HG02798 (cell line): ENCODE data around the gene SPNS3.

ENCODE experiments used
- ATAC-seq: cut with Tn5 transposase; IDR thresholded peaks from one replicate; pipeline ENCODE4 v1.9.1; 2021; ENCODE audit warnings: mild to moderate bottlenecking; ENCODE audit not compliant: unreplicated experiment, poor library complexity

SPNS3 gene

DNA sequence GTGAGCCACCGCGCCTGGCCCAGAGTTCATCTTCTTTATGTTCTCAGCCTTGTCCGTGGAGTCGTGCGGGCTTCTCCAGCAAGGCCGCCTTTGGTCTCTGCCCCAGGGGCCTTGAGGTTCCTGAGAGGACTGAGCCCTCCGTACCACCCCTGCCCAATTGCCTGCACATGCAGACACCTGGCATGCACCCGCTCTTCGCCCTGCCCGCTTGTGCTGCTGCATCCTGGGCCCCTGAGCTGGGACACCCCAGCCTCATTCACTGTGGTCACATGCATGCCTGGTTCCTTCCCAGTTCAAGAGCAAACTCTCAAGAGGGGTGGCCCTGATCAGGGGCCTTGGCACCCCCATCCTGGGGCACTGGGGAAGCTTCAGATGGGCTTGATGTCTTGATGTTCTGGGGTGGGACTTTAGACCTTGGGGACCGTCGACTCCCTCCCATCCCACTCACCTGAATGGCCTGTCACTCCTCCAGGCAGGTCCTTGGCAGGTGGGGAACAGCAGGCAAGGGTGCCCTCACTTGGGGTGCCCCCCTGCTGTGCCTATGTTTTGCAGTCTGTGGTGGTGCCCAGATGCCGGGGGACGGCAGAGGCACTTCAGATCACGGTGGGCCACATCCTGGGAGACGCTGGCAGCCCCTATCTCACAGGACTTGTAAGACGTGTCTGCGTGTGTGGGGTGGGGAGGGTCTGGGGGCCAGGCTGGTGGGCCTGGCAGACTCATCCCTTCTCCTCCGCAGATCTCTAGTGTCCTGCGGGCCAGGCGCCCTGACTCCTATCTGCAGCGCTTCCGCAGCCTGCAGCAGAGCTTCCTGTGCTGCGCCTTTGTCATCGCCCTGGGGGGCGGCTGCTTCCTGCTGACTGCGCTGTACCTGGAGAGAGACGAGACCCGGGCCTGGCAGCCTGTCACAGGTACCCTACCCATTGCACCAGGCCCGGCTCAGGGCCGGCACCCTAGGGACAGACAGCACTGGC lies 52.2 kb downstream of the SPNS3 start:
- no peak for ATAC-seq

DNA sequence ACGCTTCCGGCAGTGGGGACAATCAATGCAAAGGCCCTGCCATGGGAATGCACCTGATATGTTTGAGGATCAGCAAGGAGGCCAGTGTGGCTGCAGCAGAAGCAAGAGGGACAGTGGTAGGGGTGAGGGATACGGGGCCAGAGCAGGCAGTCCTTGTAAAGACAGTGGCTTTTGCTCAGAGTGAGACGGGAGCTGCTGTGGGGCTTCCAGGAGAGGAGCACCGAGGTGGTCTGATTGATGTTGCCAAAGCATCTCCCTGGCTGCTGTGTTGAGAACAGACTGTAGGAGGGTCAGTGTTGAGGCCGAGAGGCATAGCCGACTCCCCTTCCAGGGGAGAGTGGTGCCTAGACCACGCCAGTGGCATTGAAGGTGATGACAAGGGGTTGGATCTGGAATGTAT lies 53.6 kb downstream of the SPNS3 start:
- ATAC-seq, result no peak

DNA sequence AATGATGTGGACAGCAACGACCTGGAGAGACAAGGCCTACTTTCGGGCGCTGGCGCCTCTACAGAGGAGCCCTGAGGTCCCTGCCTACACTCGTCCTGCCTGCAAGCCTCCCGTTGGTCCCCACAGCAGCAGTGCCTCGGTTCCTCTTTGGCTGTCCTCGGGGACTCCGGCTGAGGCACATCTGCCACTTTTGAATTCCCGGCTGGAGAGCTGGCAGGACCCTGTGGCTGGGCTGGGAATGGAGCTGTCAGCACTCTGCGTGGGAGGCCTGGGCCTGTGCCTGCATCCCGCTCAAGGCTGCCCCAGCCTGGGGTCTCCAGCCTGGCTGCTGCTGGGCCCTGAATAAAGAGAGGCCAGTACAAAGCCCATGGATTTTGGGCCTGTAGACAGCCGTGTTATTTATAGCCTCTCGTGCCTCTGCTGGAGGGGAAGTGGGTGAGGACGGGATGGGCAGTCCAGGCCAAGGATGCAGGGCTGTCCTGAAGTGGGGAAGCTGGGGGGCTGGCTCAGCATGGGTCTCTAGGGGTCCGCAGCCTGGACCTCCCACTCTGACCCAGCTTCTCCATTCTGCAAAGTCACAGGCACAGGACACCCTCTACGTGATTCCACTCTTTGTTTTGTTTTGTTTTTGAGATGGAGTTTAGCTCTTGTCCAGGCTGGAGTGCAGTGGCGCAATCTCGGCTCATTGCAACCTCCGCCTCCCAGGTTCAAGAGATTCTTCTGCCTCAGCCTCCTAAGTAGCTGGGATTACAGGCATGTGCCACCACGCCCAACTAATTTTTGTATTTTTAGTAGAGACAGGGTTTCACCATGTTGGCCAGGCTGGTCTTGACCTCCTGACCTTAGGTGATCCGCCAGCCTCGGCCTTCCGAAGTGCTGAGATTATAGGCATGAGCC lies 54.3 kb downstream of the SPNS3 start:
- ATAC-seq, result no peak

DNA sequence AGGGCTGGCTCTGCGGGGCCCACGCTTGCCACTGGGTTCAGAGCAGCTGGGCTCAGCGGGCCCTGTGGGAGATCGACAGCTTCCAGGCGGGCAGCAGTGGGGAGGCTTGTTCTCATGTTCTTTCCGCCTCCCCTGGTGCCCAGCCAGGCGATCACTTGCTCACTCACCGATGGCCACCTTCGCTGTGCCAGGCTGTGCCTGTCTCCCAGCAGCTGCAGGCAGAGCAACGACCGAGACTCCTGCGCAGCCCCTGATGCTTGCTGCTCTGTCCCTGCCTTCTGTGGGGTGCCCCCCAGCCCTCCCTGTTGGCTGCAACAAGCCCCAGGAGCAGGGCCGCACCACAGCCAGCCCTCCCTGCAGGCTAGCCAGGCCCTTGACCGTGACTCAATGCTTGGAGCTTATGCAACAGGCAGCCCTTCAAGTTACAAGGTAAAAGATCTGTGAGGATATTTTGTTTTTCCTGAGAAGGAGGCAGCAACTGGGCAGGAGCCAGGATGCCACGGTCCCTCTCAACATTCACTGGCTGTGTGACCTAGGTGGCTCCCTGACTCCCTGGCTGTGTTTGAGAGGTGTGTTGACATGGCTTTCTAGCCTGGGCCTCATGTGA lies 55.4 kb downstream of the SPNS3 start:
- no peak for ATAC-seq

DNA sequence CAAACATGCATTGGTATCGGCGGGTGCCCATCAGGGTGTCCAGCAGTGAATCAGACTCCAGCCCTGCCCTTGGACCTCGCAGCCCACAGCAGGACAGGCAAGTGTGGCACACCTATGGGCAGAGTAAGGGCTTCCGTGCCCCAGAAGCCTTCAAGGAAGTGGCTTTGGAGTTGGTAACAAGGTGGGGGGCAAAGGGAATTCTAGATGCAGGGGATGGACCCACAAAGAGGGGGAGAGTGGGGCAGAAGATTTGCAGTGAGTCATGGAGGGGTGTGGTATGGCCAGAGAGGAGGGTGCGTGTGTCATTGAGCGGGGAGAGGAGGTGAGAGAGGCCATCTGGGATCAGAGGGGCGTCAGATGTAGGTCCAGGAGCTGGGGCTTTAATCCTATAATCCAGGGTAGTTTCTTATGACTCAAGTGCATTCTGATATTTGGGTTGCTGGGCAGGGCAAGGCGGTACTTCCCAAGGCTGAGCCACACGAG lies 56.4 kb downstream of the SPNS3 start:
- ATAC-seq, result no peak

DNA sequence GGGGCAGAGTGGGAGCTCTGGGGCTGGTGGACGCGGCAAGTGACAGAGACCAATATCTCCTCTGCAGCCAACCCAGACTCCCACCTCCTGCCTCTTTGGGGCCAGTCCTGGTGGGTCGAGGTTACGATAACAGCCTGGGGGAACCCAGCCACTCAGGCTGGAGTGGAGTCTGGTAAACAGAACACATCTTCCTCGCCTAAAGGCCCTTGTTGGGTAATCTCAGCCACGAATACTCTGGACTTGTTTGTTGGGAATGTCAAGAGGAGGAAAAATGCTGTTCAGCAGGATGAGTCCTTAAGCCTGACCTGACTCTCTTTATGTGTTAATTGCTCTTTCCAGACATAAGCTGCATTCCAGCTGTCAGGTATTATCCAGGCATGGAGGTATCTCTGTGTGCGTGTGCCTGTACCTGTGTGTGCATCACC lies 56.9 kb downstream of the SPNS3 start:
- no peak for ATAC-seq

DNA sequence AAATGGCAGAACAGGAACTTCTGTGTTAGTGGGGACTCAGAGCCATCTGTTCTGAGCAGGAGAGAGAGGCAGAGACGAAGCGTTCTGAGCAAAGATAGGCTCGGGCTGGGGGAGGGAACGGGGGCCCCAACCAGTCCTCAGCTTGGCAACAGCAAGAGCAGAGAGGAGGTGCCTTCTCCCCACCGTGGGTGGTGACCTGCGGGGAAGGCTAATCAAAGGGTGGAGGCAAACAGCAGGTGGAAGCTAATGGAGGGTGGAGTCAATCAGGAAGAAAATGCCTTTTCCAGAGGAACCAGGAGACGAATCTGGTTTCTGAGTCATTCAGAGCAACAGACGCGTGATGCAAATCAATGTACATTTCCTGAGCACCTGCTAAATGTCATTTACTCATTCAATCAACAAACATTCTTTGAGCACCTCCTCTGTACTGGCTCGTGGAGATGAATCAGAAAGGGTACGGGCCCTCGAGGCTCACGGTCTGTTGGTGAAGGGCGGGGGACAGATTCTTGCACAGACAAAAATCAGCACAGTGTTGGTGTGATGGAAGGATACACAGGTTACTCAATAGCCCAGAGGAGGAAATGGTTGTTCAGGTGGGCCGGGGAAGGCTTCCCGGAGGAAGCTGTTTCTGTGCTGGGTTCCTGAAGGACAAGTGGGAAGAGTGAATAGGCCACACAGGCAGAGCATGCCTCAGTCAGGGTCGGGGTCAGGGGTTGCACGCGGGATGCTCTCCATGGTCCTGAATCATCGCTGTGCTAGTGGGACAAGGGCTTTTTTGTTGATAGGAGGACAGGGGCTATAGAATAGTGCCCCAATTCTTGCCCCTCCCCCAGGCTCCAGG lies 59.2 kb downstream of the SPNS3 start:
- no peak for ATAC-seq

DNA sequence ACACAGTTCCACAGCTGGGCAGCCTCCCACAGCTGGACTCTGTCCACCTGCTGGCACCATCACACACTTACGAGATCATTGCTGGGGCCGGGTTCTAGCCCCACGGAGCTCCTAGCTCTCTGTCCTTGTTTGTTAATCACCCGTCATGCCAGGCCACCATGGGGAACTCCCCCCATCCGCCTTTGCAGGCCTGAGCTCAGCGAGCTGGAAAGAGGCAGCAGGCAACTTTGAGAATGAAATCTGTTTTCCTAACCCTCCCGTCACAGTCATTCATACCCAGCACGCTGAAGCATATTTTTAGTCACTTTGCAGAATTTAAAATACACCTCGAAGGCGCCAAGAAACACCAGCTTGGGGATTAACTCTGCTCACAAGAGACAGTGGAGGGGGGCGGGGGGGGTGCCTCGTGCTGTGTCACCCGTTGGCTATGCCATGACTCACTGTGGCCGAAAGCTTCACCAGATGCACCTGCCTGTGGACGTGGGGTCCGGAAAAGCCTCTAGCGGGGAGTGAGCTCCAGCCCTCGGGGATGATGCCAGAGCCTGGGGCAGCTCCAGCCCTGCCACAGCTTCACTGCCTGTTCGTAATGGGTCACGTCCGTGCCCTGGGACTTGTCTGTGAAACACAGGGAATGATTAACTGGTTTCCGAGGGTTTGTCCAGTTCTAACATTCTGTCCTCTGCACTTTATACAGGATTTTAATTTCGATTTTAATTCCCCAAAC lies 63.5 kb downstream of the SPNS3 start:
- ATAC-seq, result no peak

DNA sequence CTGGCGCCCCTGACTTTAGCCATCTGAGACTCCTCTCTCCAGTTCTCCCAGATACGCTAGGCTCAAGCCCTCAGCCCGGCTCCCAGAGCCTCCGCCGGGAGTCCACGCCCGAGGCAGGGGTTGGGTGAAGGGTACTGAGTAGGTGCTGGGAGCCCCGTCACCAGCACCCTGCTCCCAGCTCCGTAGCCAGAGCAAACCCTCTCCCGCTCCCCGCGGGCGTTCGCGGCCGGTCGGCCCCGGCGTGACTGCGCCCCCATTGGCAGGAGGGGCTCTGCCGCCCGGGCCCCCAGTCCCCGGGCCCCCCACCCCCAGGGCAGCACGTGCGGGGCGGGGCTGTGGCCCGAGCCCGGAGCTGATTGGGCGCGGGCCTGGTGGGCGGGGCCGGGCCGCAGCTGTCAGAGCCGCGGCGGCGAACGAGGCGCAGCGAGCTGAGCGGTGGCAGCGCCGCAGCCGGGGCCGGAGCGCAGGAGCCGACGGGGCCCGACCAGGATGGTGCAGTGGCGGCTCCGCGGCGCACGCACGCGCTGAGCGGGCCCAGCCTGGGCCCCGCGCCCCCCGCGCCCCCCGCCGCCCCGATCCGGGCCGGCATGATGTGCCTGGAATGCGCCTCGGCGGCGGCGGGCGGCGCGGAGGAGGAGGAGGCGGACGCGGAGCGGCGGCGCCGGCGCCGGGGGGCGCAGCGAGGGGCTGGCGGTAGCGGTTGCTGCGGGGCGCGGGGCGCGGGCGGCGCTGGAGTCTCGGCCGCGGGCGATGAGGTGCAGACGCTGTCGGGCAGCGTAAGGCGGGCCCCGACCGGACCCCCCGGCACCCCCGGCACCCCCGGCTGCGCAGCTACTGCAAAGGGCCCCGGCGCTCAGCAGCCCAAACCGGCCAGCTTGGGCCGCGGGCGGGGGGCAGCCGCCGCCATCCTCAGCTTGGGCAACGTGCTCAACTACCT lies 65.0 kb downstream of the SPNS3 start, which contains the start of gene SPNS2:
Gene SPNS2 (plus strand): TSS at position 421 of the 937 bp plus-strand sequence. CDS start 167 bp downstream, at position 588.
- ATAC-seq, result peak; percentile 75

DNA sequence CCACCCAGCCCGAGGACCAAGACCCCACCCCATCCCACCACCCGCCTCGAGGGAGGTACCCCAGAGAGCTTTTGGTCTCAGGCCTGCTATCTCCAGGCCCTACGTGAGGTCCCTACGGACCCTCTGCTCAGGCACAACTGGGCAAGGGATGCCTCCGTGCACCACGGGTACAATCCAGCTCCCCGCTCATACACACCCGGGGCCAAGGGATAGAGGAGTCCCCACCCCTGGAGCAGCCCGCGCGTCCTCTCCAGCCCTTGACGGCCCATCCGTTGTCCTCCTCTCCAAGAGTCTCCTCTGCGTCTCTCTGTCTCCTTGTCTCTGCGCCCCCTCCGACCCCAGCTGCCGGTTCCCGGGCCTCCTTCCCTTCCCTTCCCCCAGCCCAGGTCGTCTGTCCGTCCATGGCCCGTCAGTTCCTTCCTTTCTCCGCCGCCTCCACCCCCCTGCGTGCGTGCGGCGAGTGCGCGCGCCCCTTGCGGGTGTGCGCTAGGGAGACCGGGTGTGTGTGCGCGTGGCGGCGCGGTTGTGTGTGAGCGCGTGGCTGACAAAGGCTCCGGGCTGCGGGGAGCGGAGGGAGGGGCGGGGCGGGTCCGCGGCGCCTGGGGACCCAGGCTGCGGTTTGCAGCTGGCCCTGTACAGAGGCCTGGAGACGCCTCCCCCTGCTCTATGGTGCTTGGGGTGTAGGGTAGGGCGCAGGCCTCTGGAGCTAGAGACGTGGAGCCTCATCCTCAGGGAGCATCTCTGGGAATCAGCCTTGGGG lies 65.9 kb downstream of the SPNS3 start:
- no peak for ATAC-seq

DNA sequence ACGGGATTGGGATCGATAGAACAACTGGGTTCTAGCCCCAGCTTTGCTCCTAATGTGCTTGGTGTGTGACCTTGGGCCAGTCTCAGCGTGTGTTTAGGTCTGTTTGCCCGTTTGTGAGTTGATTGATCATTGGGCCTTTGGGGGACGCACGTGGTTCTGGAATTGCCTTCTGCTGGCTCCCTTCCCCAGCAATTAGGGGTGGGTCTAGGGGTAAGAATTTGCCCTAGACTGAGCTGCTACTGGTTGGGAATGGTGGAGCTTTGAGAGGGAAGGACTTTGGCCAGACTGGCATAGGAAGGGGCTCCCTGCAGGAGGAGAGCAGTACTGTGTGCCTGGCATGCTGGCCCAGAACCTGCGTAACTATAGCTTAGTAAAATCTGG lies 66.4 kb downstream of the SPNS3 start:
- ATAC-seq, result no peak

DNA sequence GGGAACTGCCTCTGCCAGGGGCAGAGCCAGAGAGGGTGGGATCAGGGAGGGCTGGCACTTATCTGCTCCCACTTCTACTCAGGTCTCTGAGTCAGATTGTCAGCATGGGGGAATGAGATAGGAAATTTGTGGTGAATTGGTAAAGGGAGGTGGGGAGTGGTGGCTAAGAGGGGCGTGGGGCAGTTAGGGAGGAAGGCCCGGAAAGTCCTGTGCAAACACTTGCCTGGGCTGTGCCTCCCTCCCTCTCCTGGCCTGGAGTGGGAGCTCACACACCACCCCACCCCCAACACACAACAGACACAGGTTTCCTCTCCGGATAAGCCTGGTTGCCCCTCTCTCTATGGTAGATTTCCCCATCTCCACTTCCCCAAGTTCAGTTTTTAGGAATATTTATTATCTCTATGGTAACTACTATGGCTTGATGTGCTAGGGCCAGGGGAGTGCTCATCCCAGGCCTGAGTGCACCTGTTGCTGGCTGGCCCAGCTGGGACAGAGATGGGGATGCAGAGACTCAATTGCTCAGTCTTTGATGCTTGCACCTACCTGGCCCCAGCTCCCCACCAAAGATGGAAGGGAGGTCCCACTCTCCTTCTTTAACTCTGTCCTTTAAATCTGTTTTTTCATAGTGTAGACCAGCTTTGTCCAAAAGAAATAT lies 67.7 kb downstream of the SPNS3 start:
- no peak for ATAC-seq

DNA sequence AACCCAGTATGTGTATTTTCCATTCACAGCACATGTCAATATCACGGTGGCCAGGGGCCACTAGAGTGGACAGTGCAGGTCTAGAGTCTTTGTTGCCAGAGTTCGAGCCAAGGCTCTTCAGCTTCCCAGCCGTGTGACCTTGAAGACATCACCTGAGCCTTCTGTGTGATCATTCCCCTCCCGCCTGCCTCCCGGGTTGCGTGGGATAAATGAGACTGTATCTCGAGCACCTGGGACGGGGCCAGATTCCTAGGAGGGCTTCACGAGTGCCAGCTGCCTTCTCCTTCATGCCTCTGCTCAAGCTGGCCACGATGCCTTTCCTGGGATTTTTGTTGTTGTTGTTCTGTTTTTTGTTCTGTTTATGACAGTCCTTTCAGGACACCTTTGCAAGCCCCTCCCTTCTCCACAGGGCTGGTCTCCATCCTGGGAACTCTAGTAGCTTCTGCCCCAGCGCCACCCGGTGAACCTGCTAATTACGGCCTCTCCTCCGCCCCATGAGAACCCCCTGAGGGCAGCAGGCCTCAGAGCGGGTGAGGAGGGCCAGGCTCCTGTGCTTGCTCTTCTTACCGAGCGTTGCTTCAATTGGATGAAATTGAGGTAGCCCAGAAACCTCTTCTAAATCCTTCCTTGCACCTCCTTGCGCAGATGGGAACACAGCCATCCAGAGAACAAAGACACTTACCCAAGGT lies 68.9 kb downstream of the SPNS3 start:
- ATAC-seq, result no peak

DNA sequence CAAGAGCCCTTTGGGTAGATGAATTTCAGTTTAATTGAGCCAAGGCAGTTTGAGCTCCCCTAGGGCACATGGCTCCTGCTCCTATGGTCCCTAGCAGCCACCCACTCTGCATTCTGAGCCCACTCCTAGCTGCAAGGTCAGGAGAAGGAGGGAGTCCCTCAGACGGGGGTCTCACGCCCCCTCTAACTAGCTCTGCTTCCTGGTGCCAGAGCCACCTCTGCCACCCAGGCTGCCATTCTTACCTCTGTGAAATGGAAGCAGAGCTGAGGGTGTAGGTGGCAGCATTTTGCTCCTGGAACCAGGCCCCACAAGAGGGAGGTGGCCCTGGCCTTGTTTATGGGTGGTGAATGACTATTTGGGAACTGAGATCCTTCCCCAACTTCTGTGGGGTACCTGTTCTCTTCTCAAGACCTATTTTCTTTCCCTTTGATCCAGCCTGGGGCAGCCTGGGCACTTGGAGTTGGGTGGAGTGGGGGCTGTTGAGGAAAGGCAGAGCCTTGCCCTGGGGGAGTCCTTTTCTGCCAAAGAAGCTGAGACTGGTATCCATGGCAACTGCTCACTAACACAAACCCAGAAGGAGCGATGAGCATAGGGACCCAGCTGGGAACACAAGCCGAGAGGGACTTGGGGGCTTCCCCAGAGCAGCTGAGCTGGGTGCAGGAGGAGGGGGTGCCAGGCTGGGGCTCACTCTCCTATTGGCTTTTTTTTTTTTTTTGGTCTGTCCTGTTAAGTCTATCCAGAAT lies 69.7 kb downstream of the SPNS3 start:
- ATAC-seq, result no peak

DNA sequence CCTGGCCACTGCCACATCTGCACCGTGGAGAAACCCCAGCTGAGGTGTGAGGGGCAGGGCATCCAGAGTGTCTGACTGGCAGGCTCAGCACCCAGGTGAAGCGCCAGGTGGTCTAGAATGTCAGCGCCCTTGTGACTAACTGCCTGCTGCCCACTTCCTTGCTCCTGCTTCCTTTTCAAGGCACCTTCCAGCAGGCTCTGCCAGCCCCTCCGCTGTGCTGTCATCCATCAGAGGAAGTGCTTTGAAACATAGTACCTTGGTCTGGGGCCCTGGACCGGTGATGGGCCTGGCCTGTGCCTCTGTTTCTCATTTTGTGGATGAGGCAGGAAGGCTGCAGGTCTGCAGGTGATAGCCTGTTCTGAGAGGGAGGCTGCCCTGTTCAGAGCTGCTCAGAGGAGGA lies 70.4 kb downstream of the SPNS3 start:
- no peak for ATAC-seq
